ENCODE data around the gene NRBP1. TPM values are rescaled to one million over a fixed set of nuclear protein-coding genes. Genes with fewer than 3 reads are reported as not detected.
A peak's percentile ranks its signal among the peaks of the same experiment; 100 is the strongest.

Gene NRBP1
- total RNA-seq, 4 donors from 2014 or later, result 51.3 to 75.9 (median 63.6) TPM

DNA sequence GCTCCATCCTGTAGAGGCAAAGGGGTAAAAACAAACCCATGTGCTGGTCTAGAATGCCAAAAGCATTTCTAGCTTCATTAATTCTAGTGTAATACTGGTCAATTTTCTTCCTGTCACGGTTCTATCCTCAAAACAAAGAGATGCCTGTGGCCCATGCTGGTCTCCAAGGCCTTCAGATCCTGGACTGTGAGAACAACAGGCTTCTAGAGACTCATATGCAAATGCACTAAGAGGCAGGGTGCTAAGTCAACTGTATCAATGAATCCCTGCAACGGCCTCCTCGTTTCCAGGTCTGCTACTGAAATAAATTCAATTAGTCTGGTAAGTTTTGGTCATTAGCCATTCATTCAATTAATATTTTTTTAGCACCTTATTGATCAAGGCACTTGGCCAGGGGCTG, 57.1 kb downstream of the NRBP1 start:
- peaks cover 0 to 27% (median 0%) of the 10 kb centered on the region in 3 donors for H3K36me3 ChIP-seq
- no peaks in the 10 kb centered on the region for H3K9me3 ChIP-seq
- H3K27ac ChIP-seq, result no peak overlapping the region
- DNase-seq, result no peak
- TF ChIP-seq, protein P1, sequence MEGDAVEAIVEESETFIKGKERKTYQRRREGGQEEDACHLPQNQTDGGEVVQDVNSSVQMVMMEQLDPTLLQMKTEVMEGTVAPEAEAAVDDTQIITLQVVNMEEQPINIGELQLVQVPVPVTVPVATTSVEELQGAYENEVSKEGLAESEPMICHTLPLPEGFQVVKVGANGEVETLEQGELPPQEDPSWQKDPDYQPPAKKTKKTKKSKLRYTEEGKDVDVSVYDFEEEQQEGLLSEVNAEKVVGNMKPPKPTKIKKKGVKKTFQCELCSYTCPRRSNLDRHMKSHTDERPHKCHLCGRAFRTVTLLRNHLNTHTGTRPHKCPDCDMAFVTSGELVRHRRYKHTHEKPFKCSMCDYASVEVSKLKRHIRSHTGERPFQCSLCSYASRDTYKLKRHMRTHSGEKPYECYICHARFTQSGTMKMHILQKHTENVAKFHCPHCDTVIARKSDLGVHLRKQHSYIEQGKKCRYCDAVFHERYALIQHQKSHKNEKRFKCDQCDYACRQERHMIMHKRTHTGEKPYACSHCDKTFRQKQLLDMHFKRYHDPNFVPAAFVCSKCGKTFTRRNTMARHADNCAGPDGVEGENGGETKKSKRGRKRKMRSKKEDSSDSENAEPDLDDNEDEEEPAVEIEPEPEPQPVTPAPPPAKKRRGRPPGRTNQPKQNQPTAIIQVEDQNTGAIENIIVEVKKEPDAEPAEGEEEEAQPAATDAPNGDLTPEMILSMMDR (IDR thresholded peaks at IDR 0.05), result no peak
- no peak for TF ChIP-seq POLR2A (IDR thresholded peaks at IDR 0.05)
- no peaks in the 10 kb centered on the region for H3K27me3 ChIP-seq
- H3K4me3 ChIP-seq, result no peak overlapping the region
- peaks cover 0 to 10% (median 7%) of the 10 kb centered on the region in 4 donors for H3K4me1 ChIP-seq

DNA sequence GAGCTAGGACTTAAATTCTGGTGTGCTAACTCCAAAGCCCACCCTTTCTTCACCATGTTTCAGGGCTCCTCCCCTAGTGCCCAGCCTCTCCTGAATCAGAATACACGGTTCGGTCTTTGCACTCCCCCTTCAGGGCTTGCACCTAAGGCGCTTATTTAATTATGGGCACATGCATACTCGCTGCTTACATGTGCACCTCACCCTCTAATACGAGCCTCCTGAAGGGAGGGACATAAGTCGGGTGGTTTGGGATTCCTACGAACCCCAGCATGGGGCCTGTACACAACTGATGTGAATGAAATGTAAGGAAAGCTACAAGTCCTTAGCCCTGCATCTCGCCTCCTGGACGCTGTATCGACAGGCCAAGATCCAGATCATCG, 60.7 kb downstream of the NRBP1 start:
- Histone ChIP-seq H3K9me3 (no peaks in the 10 kb centered on the region), H3K36me3 (peaks cover 0 to 5% (median 0%) of the 10 kb centered on the region in 3 donors), H3K27ac (peak overlapping the region; percentile 45 to 80 (median 66)), H3K4me1 (peaks cover 0 to 10% (median 7%) of the 10 kb centered on the region in 4 donors), H3K27me3 (no peaks in the 10 kb centered on the region), H3K4me3 (peak overlapping the region; percentile 42 to 53 (median 50))
- TF ChIP-seq, protein P1 (IDR thresholded peaks at IDR 0.05), result no peak
- TF ChIP-seq POLR2A (IDR thresholded peaks at IDR 0.05), result no peak
- DNase-seq, result peak in 1 of 3 donors; percentile 50

DNA sequence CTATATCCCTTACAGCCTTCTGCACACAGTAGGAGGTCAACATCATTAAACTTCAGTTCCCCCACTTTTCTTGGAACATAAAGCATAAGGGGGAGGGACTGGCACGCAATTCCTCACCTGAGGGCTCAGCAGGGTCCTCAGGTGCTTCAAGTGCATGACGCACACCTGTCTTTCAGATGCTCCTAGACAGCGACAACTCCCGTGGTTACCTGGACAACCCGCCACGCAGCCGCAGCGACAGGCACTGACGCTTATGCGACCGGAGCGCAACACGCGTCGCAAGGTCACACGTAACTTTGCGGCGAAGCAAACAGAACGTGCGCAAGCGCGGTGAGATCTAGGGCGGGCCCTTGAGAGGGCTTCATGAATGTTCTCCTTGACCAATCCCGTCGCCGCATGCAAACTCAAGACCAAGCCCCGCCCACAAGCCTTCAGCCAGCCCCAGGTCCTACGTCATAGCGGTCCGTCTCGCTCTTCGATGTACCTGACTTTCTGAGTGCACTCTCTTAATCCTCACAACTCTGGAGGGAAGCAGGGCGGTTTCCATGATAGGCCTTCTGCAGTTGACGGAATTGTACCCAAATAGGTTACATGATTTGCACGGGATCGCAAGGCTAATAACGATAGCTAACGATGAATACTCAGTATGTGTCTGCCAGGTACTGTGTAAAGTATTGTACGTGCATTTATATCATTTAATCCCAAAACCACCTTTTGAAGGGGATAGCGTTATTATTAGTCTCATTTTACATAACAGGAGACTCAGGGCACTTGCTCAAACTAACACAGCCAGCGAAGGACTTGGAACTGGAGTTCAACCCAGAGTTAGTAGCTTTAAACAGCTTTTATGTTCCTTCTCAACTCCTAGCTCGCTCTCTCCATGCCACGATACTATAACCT, 61.3 kb downstream of the NRBP1 start, which contains the start of gene IFT172:
IFT172 (minus strand) TSS at position 246 of the 900 bp plus-strand sequence; CDS start at position 156, 90 bp downstream.
- Histone ChIP-seq H3K9me3 (no peaks in the 10 kb centered on the region), H3K27ac (peak within 1 kb of the TSS; percentile 64 to 80 (median 66)), H3K4me1 (peaks cover 0 to 14% (median 10%) of the 10 kb centered on the region in 4 donors), H3K36me3 (no peaks in the 10 kb centered on the region), H3K4me3 (peak within 1 kb of the TSS; percentile 42 to 54 (median 52)), H3K27me3 (no peaks in the 10 kb centered on the region)
- peak; percentile 99 to 100 (median 100) for DNase-seq
- TF ChIP-seq POLR2A (IDR thresholded peaks at IDR 0.05), result peak in 1 of 2 donors; percentile 71
- TF ChIP-seq, protein P1 (IDR thresholded peaks at IDR 0.05), result no peak

Small RNAs within 50 kb of the gene (small RNA-seq; reads per million reads assigned to genes)
- 0 reads per million in 2 donors for gene RNU6-986P

Other genes with a start within 250 kb of the NRBP1 start
- gene ATRAID, start 216.6 kb upstream of the NRBP1 start, total RNA-seq, result 100 to 1,000 TPM in 2 of 4 donors, 10 to 100 TPM in 2; 88.3 to 121 (median 101) TPM
- gene SLC5A6, start 216.4 kb upstream of the NRBP1 start, total RNA-seq, result 10 to 100 TPM; 42.3 to 78.4 (median 65.8) TPM
- 10 to 100 TPM; 21.2 to 42.9 (median 36.7) TPM for gene CAD, start 211.3 kb upstream of the NRBP1 start, total RNA-seq
- gene SLC30A3, start 165.6 kb upstream of the NRBP1 start, total RNA-seq, result under 1 TPM in 1 of 4 donors, not detected in 3; 0.35 TPM
- gene DNAJC5G, start 153.2 kb upstream of the NRBP1 start, total RNA-seq, result 1 to 10 TPM in 1 of 4 donors, not detected in 3; 4.3 TPM
- gene TRIM54, start 146.2 kb upstream of the NRBP1 start, total RNA-seq, result under 1 TPM in 1 of 4 donors, not detected in 3; 0.54 TPM
- 1 to 10 TPM in 2 of 4 donors, not detected in 2; 2.3 to 5.2 TPM for gene UCN, start 120.2 kb upstream of the NRBP1 start, total RNA-seq
- 10 to 100 TPM; 41.5 to 62.3 (median 51.6) TPM for gene MPV17, start 105.5 kb upstream of the NRBP1 start, total RNA-seq
- 100 to 1,000 TPM in 1 of 4 donors, 10 to 100 TPM in 3; 59.0 to 111 (median 74.6) TPM for gene GTF3C2, start 71.9 kb upstream of the NRBP1 start, total RNA-seq
- gene EIF2B4, start 58.3 kb upstream of the NRBP1 start, total RNA-seq, result 10 to 100 TPM; 19.8 to 47.0 (median 33.7) TPM
- gene SNX17, start 58.0 kb upstream of the NRBP1 start, total RNA-seq, result 10 to 100 TPM; 75.1 to 88.2 (median 77.1) TPM
- 10 to 100 TPM; 15.7 to 31.1 (median 24.7) TPM for gene ZNF513, start 47.9 kb upstream of the NRBP1 start, total RNA-seq
- 10 to 100 TPM; 36.1 to 77.6 (median 45.5) TPM for gene PPM1G, start 19.0 kb upstream of the NRBP1 start, total RNA-seq
- 100 to 1,000 TPM in 1 of 4 donors, 10 to 100 TPM in 2, 1 to 10 TPM in 1; 7.4 to 109 (median 73.9) TPM for gene KRTCAP3, start 13.8 kb downstream of the NRBP1 start, total RNA-seq
- gene IFT172, start 61.1 kb downstream of the NRBP1 start, total RNA-seq, result 10 to 100 TPM; 38.8 to 86.5 (median 65.3) TPM
- 1 to 10 TPM in 2 of 4 donors, not detected in 2; 2.0 to 3.2 TPM for gene FNDC4, start 66.6 kb downstream of the NRBP1 start, total RNA-seq
- gene GCKR, start 68.2 kb downstream of the NRBP1 start, total RNA-seq, result under 1 TPM in 2 of 4 donors, not detected in 2; 0.53 to 0.94 TPM
- gene ZNF512, start 154.4 kb downstream of the NRBP1 start, total RNA-seq, result 100 to 1,000 TPM in 1 of 4 donors, 10 to 100 TPM in 3; 29.1 to 115 (median 37.1) TPM
- 10 to 100 TPM in 1 of 4 donors, 1 to 10 TPM in 3; 1.8 to 11.6 (median 2.5) TPM for gene CCDC121, start 200.4 kb downstream of the NRBP1 start, total RNA-seq
- gene GPN1, start 200.4 kb downstream of the NRBP1 start, total RNA-seq, result 10 to 100 TPM; 12.3 to 27.7 (median 19.7) TPM
- 10 to 100 TPM; 28.2 to 46.2 (median 40.2) TPM for gene SUPT7L, start 235.0 kb downstream of the NRBP1 start, total RNA-seq
- gene SLC4A1AP, start 235.3 kb downstream of the NRBP1 start, total RNA-seq, result 10 to 100 TPM; 18.6 to 47.0 (median 21.9) TPM